HepG2 (cell line): Measurements from ENCODE around the gene ZNF23.

Experiments used
- BORCS8-MEF2B ChIP-seq: sonication (generic); formaldehyde crosslinking; IDR thresholded peaks from 2 replicates; pipeline ENCODE4 v1.8.0; 2022; ENCODE audit warnings: mild to moderate bottlenecking, missing genetic modification reagents
- BRF2 ChIP-seq: sonication (generic); formaldehyde crosslinking; IDR thresholded peaks from 2 replicates; pipeline ENCODE4 v1.8.1; 2022; ENCODE audit warnings: mild to moderate bottlenecking, missing genetic modification reagents
- JUN ChIP-seq: sonication (generic); formaldehyde crosslinking; IDR thresholded peaks from 2 replicates; pipeline ENCODE4 v1.4.0; 2020; ENCODE audit warnings: mild to moderate bottlenecking, missing genetic modification reagents
- KLF13 ChIP-seq: sonication (generic); formaldehyde crosslinking; IDR thresholded peaks from 2 replicates; pipeline ENCODE4 v1.4.0; 2020; ENCODE audit warnings: mild to moderate bottlenecking, missing genetic modification reagents
- PHF8 ChIP-seq: sonication (generic); formaldehyde crosslinking; IDR thresholded peaks from 2 replicates; pipeline ENCODE4 v1.5.0; 2020; ENCODE audit warnings: missing genetic modification reagents
- REXO4 ChIP-seq: sonication (generic); formaldehyde crosslinking; IDR thresholded peaks from 2 replicates; pipeline ENCODE4 v1.8.0; 2022; ENCODE audit warnings: missing genetic modification reagents, mild to moderate bottlenecking, borderline replicate concordance
- TEAD3 ChIP-seq: optimal IDR thresholded peaks from 2 replicates; pipeline ENCODE3; 2016; ENCODE audit warnings: borderline replicate concordance
- ZGPAT ChIP-seq: IDR thresholded peaks from 2 replicates; pipeline ENCODE4 v1.6.1; 2016; ENCODE audit warnings: mild to moderate bottlenecking
- ZNF263 ChIP-seq: sonication (generic); formaldehyde crosslinking; IDR thresholded peaks from 2 replicates; pipeline ENCODE4 v1.4.0; 2020; ENCODE audit warnings: missing genetic modification reagents
- ZNF367 ChIP-seq: sonication (generic); formaldehyde crosslinking; IDR thresholded peaks from 2 replicates; pipeline ENCODE4 v1.4.0; 2020; ENCODE audit warnings: missing genetic modification reagents, borderline replicate concordance
- ZNF549 ChIP-seq: sonication (generic); formaldehyde crosslinking; IDR thresholded peaks from 2 replicates; pipeline ENCODE4 v1.5.0; 2020; ENCODE audit warnings: missing genetic modification reagents
- TF ChIP-seq, protein P1 (sequence below): sonication (generic); formaldehyde crosslinking; IDR thresholded peaks from 2 replicates; pipeline ENCODE4 v1.4.0; 2020; ENCODE audit warnings: mild to moderate bottlenecking, missing genetic modification reagents, borderline replicate concordance

DNA sequence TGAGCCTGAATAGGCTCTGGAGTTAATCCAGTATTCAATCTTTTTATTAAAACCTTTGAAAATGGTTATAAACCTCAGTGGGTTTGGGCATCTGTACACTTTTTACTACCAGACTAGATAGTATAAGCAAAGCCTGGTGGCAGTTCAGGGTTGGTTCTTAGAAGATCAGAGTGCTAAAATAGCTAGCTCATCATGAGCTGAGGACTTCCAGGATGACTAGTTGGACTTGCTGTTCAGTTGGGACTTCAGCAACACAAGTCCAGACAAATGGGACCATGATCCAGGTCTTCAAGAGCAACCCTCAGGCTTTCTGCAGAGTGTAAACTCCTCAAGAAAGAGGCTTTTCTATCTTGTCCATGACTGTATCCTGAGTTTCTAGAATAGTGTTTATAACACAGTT lies 28.3 kb upstream of the ZNF23 start:
- TF ChIP-seq PHF8 (no peak), ZGPAT (CRISPR knock-in tag) (no peak), REXO4 (CRISPR knock-in tag) (no peak), ZNF263 (CRISPR knock-in tag) (no peak), BRF2 (CRISPR knock-in tag) (no peak), ZNF367 (no peak), KLF13 (no peak), BORCS8-MEF2B (CRISPR knock-in tag) (no peak), TEAD3 (CRISPR knock-in tag) (no peak), ZNF549 (no peak), JUN (no peak)
- TF ChIP-seq, protein P1, sequence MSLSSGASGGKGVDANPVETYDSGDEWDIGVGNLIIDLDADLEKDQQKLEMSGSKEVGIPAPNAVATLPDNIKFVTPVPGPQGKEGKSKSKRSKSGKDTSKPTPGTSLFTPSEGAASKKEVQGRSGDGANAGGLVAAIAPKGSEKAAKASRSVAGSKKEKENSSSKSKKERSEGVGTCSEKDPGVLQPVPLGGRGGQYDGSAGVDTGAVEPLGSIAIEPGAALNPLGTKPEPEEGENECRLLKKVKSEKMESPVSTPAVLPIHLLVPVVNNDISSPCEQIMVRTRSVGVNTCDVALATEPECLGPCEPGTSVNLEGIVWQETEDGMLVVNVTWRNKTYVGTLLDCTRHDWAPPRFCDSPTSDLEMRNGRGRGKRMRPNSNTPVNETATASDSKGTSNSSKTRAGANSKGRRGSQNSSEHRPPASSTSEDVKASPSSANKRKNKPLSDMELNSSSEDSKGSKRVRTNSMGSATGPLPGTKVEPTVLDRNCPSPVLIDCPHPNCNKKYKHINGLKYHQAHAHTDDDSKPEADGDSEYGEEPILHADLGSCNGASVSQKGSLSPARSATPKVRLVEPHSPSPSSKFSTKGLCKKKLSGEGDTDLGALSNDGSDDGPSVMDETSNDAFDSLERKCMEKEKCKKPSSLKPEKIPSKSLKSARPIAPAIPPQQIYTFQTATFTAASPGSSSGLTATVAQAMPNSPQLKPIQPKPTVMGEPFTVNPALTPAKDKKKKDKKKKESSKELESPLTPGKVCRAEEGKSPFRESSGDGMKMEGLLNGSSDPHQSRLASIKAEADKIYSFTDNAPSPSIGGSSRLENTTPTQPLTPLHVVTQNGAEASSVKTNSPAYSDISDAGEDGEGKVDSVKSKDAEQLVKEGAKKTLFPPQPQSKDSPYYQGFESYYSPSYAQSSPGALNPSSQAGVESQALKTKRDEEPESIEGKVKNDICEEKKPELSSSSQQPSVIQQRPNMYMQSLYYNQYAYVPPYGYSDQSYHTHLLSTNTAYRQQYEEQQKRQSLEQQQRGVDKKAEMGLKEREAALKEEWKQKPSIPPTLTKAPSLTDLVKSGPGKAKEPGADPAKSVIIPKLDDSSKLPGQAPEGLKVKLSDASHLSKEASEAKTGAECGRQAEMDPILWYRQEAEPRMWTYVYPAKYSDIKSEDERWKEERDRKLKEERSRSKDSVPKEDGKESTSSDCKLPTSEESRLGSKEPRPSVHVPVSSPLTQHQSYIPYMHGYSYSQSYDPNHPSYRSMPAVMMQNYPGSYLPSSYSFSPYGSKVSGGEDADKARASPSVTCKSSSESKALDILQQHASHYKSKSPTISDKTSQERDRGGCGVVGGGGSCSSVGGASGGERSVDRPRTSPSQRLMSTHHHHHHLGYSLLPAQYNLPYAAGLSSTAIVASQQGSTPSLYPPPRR = no peak
